Islet precursor cell (in vitro differentiated cells): Measurements from ENCODE around the gene EFHD2.
"Not testable (repeated sequence)": the region's sequence is repeated elsewhere in the genome, so short reads cannot be mapped to it uniquely, and the experiment has no call there.

Experiments used
- DNase-seq: peaks from one replicate; pipeline ENCODE4 v3.0.0-alpha.2; 2018

The EFHD2 gene

DNA sequence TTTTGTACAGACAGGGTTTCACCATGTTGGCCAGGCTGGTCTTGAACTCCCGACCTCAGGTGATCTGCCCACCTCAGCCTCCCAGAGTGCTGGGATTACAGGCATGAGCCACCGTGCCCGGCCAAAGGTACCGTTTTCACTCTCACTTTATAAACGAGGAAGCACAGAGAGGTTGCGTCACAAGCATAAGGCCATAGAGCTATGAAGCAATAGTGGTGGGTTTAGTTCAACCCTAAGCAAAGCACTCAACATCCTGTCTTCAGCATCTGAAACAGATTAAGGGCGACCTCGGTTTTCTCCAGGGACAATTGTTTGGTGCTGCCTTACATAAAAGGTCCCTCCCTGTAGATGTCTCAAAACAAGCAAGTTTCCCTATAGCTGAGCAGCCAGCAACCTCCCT, 25.1 kb downstream of the EFHD2 start:
- DNase-seq = not testable (repeated sequence)

GRCh38 chr1:15435239-15436077, 25.8 kb downstream of the EFHD2 start:
- no peak for DNase-seq

DNA sequence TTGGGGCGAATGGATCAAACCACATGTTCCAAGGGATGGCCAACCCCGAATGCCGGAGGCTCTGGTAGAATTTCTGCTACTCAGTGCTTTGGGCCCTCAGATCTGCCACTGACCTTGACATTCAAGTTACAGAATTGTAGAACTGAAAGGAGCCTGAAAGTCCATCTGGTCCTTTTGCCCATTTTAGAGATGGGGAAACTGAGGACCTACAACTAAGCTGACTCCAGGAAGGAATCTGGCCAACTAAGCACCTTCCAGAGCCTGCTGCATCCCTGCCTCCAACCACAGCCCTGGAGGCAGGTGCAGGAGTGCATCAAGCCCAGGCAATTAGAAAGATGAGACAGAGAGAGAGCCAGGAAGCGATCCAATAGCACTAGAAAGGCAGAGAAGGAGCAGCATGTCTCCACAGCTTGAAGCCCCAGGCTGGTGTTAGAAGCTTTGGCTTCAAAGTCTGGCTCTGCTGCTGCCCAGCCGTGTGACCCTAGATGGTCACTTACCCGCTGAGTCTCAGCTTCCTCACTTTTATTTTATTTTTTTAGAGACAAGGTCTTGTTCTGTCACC, 27.3 kb downstream of the EFHD2 start:
- no peak for DNase-seq

- DNase-seq = no peak
Observed at GRCh38 chr1:15439325-15439724, 29.6 kb downstream of the EFHD2 start.

DNA sequence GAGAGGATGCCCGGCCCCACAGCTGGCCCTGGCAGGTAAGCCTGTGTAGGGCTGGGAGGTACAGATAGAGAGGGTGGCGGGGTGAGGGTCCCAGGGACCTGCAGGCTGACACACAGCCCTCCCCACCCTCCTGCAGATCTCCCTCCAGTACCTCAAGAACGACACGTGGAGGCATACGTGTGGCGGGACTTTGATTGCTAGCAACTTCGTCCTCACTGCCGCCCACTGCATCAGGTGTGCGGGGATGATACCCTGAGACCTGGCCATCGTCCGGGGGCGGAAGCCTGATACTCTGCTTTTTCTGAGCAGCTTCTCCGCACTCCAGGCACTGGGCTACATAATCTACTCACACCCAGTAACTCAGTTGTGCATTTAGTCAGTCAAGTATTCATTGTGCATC, 30.7 kb downstream of the EFHD2 start:
- DNase-seq = no peak

GRCh38 chr1:15441247-15441646, 31.6 kb downstream of the EFHD2 start:
- no peak for DNase-seq

DNA sequence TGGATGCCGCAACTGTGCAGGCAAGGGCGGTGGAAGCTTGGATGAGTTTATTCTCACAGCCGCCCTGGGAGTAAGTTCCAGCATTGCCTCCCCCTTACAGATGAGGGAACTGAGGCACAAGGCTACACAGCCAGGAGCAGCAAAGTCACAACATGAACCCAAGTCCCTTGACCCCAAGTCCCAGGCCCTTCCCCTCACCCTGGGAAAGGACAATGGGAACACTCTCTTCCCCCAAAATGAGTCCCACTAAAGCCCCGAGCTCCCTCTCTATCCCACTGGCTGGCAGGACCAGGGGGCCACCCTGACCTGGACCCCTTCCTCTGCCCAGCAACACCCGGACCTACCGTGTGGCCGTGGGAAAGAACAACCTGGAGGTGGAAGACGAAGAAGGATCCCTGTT, 32.4 kb downstream of the EFHD2 start:
- DNase-seq = no peak

DNA sequence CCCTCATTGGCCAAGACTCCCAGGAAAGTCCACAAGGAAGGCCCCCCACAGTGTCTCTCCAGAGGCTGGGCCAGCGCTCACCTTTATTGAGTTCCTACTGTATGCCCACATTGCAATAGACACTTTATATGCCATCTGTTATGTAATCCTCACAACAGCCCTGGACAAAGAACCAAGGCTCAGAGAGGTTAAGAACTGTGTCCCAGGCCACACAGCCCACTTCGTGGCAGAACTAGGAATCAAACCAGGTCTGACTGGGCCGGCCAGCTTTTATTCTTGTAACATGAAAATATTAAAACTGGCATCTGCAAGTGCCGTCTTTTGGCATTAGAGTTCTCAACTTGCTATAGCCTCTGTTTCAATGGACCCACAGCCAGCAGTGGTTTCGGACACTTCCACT, 33.1 kb downstream of the EFHD2 start:
- DNase-seq = no peak

GRCh38 chr1:15443281-15443680, 33.6 kb downstream of the EFHD2 start:
- no peak for DNase-seq

DNA sequence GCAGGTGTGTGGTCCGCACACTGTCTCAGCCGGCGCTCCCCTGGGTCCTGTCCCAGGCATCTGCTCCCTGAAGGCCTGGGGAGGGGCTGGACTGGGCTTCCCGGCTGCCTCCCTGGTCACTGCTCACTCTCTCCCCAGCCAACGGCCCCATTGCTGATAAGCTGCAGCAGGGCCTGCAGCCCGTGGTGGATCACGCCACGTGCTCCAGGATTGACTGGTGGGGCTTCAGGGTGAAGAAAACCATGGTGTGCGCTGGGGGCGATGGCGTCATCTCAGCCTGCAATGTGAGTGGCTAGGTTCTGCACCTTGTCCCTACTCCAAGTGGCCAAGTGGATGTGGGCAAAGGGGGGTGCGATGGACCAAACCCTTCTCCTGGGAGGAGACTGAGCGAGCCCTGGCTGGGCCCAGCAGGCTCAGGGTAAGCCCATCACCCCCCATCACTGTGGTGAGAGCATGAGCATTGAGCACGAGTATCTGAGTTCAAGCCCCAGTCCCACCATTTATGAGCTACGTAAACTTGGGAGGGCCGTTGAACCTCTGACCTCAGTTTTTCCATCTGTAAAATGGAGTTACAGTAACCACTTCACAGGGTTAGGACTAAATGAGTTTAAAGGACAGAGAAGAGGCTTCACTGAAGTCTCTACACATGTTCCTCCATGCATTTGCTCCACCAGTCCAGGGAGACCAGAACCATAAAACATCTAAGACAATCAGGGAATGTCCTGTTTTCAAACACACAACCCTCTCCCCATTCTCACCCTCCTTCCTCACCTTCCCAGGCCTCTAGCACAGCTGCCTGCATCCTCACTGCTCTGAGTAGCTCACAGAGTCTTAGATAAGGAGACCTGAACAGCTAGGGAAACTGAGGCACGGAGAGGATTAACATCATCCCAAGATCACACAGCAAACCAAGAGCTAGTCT, 35.0 kb downstream of the EFHD2 start:
- DNase-seq = no peak

DNA sequence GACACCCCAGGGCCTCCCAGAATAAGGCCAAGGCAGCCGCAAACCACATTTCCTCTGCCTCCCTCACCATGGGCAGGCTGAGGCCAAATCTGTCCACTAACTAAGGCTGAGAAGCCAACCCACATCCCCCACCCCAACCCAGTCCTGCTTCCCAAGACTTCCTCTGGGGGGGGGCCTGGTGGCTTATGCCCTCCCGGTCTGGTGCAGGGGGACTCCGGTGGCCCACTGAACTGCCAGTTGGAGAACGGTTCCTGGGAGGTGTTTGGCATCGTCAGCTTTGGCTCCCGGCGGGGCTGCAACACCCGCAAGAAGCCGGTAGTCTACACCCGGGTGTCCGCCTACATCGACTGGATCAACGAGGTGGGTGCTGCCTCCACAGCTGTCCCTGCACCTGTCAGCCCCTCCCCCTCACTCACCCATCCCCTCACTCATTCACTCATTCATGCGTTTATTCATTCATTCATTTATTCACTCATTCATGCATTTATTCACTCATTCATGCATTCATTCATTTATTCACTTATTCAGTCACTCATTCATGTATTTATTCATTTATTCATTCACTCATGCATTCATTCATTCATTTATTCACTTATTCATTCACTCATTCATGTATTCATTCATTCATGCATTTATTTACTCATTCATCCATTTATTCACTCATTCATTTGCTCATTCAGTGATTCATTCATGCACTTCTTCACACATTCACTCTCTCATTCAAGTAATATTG, 35.9 kb downstream of the EFHD2 start:
- no peak for DNase-seq

DNA sequence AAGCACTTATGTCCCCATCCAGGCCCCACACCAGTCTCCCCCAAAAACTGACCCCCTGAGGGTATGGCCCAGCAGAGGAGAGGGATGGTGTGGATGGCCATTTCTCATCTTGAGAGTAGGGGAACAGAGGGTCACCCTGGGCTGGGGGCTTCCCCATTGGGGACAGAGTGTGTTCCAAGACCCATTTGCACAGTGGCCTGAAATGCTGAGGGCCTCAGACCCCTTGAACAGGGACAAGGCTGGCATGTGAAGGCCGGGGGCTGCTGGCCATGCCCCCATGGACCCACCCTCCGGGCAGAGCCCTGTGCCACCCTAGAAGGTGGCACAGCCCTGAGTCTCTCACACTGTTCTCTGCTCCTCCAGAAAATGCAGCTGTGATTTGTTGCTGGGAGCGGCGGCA, 36.5 kb downstream of the EFHD2 start:
- no peak for DNase-seq

DNA sequence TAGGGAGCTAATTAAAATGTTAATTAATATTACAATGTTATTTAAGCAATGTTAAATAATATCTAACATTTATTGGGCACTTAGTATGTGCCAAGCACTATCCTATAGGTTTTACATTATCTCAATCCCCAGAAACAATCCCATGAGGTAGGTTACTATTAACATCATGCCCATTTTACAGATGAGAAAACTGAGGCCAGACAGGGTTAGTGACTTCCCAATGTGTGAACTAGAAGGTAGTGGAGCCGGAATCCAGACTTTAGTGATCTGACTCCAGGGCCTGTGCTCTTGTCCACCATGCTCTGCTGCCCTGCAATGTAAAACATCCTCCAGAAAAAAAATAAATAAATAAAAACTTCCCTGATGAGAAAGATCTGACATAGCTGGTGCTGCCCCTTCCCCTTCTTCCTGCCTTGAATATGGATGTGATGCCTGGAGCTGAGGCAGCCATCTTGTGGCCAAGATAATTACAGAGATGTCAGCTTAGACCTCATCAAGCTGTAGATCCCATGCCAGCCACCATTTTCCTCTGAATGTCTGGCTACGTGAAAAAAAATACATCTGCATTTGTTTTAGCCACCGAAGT, 39.3 kb downstream of the EFHD2 start:
- DNase-seq = no peak

GRCh38 chr1:15449567-15449966, 39.9 kb downstream of the EFHD2 start:
- DNase-seq = no peak

DNA sequence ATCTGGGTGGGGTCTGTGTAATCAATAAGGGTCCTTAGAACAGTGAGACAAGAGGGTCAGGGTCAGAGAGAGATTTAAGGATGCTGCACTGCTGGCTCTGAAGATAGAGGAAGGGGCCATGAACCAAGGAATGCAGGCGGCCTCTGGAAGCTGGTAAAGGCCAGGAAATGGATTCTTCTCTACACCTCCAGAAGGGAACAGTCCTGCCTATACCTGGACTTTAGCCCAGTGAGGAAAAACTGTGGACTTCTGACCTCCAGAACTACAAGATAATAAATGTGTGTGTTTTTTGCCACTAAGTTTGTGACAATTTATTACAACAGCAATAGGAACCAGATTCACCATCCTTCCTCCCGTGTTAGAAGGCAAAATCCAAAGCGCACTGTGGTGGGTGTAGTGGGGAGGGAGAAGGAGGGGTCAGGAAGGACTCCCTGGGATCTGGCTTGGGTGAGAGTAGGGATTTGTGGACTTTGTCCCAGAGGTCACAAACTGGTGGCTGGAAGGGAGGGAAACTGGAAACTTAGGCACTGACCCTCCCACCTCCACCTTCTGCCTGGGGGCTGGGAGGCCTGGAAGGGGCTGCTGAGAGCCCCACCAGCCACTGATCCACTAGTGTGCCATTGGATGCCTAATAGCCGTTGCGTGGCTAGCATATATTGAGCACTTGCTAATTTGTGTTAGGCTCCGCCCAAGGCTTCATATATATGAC, 41.5 kb downstream of the EFHD2 start:
- no peak for DNase-seq

DNA sequence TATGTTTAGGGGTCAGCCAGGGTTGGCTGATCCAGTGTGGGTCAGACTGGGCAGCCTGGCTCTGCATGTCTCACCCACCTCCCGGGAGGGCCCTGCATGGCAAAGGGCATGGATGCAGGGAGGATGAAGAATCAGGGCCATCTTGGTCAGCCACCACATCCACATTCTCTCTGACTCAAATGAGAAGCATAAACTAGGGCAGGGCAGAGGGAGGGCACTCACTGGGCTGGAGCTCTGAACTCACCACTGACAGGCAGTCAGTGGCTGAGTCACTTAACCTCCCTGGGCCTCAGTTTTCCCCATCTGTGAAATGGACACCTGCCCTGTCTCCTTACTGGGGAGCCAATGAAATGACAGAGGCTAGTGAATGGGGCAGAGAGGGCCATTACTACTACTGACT, 42.5 kb downstream of the EFHD2 start:
- no peak for DNase-seq

GRCh38 chr1:15452866-15453571, 43.3 kb downstream of the EFHD2 start:
- no peak for DNase-seq

DNA sequence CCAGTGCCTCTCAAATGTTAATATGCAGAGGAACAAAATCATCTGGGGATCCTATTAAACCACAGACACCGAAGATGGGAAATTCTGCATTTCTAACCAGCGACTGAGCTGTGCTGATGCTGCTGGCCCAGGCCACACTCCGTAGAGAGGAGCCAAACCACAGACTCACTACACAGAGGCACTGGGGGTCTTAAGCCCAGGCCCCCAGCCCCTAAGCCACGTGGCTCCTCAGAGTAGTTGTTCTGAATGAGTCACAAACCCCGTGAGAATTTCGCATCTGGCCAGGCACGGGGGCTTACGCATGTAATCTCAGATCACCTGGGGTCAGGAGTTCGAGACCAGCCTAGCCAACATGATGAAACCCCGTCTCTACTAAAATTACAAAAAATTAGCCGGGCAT, 44.0 kb downstream of the EFHD2 start:
- no peak for DNase-seq

GRCh38 chr1:15454256-15454655, 44.6 kb downstream of the EFHD2 start:
- DNase-seq = no peak

DNA sequence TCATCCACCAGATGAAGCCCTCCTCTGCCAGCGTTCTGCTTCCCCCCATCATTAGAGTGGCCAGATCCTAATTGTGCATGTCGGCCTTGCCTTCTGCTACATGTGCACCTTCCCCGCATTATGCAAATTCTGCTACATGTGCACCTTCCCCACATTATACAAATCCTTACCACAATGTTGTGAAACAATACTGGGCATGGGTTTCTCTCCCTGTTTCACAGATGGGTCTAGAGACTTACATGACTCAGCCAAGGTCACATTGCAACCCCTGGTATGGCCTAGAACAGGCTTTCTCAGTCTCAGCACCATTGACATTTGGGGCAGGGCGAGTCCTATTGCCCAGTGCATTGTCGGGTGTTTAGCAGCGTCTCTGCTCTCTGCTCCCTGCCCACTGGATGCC, 45.8 kb downstream of the EFHD2 start:
- no peak for DNase-seq

DNA sequence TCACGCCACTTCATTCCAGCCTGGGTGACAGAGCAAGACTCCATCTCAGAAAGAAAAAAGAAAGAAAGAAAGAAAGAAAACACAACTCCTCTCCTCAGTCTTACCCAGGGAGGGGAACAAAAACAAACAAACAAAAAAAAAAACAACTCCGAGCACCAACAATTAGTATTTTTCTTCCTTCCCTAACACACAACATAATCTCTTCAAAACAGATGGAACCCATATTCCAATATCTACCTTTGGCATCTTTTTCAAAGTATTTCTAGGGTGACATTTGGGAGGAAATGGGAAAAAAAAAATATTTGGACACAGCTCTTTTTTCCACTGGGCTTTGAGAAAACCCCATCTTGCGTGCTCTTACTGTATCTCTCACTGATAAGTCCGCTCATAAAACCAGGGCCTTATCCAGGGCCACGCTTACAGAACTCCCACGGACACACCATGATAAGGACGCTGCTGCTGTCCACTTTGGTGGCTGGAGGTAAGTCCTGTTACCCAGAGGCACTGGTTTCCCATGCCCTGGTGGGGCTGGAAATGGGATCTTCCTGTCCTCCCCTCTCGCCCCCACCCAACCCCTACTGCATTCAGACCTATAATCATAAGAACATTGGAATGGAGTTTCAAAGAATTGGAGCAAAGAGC, 46.7 kb downstream of the EFHD2 start, which contains the start of gene CELA2A:
Gene CELA2A, plus strand, starts transcription at position 420 of the 642 bp plus-strand sequence. Its CDS starts 22 bp downstream, at position 442.
- DNase-seq = no peak
